Naive thymus-derived CD4-positive, alpha-beta T cell (primary cell): ENCODE data around the gene IL1RL1. TPM values are rescaled to one million over a fixed set of nuclear protein-coding genes. Genes with fewer than 3 reads are reported as not detected.
A peak's percentile ranks its signal among the peaks of the same experiment; 100 is the strongest.

Source experiments
- ATAC-seq: fragments of 150-1000 bp; cut with Tn5 transposase; 2 replicates; pipeline ENCODE4 v1.10.0; 2021; ENCODE audit warnings: mild to moderate bottlenecking, moderate library complexity
- CTCF ChIA-PET: fragments of 350-600 bp; sonication (Branson Sonifier 250); formaldehyde crosslinking; loops from one replicate; lab custom pipeline; 2021; ENCODE audit warnings: antibody characterized with exemption; lab: Charles Lee
- POLR2A ChIA-PET: fragments of 350-600 bp; sonication (Branson Sonifier 250); formaldehyde crosslinking; loops from one replicate; lab custom pipeline; 2021; ENCODE audit warnings: antibody characterized with exemption, inconsistent platforms; lab: Charles Lee
- DNase-seq, 9 donors: peaks; one replicate each; pipeline versions ENCODE4 v3.0.0 to v3.0.0-alpha.2; 2020 to 2022; ENCODE audit warnings: mixed read lengths in 1 of 9
- H3K27ac ChIP-seq: one replicate; pipeline ENCODE4 v1.7.0; 2013; ENCODE audit warnings: mild to moderate bottlenecking, low read depth, low read length, moderate library complexity
- H3K27me3 ChIP-seq, 2 donors: one replicate each; pipeline ENCODE4 v1.7.0; 2013; ENCODE audit warnings: low read length in 2 of 2, mild to moderate bottlenecking in 2 of 2, moderate library complexity in 2 of 2; ENCODE audit not compliant: control insufficient read depth in 2 of 2, insufficient read depth in 2 of 2
- H3K36me3 ChIP-seq, 3 experiments: 1 replicate in 2 of 3; 2 replicates in 1 of 3; pipeline ENCODE4 v1.7.0; 2013; ENCODE audit warnings: low read length in 3 of 3, mild to moderate bottlenecking in 3 of 3, moderate library complexity in 1 of 3; ENCODE audit not compliant: insufficient read depth in 3 of 3, control insufficient read depth in 2 of 3
- H3K4me1 ChIP-seq, 2 donors: one replicate each; pipeline ENCODE4 v1.7.0; 2013; ENCODE audit warnings: low read length in 2 of 2, mild to moderate bottlenecking in 2 of 2, moderate library complexity in 1 of 2; ENCODE audit not compliant: control insufficient read depth in 2 of 2, insufficient read depth in 2 of 2
- H3K4me3 ChIP-seq: 2 replicates; pipeline ENCODE4 v1.7.0; 2013; ENCODE audit warnings: mild to moderate bottlenecking, low read length
- H3K9me3 ChIP-seq, 3 experiments: 1 replicate in 2 of 3; 2 replicates in 1 of 3; pipeline ENCODE4 v1.7.0; 2013; ENCODE audit warnings: low read length in 3 of 3; ENCODE audit not compliant: control insufficient read depth in 2 of 3
- H3K27ac Mint-ChIP-seq, 9 donors: one replicate each; pipeline ENCODE4 v1.8.0; 2020 to 2022; ENCODE audit warnings: mixed read lengths in 9 of 9, mild to moderate bottlenecking in 8 of 9, moderate library complexity in 5 of 9, inconsistent platforms in 2 of 9
- H3K27me3 Mint-ChIP-seq, 5 donors: one replicate each; pipeline ENCODE4 v1.8.0; 2021 to 2022; ENCODE audit warnings: mixed read lengths in 5 of 5, mild to moderate bottlenecking in 1 of 5
- H3K36me3 Mint-ChIP-seq, 5 donors: one replicate each; pipeline ENCODE4 v1.8.0; 2020 to 2022; ENCODE audit warnings: mixed read lengths in 5 of 5, mild to moderate bottlenecking in 3 of 5, inconsistent platforms in 1 of 5
- H3K4me1 Mint-ChIP-seq, 7 donors: one replicate each; pipeline ENCODE4 v1.8.0; 2020 to 2022; ENCODE audit warnings: mixed read lengths in 7 of 7, mild to moderate bottlenecking in 3 of 7, inconsistent platforms in 1 of 7
- H3K4me3 Mint-ChIP-seq, 10 donors: one replicate each; pipeline ENCODE4 v1.8.0; 2020 to 2022; ENCODE audit warnings: mild to moderate bottlenecking in 10 of 10, mixed read lengths in 10 of 10, moderate library complexity in 6 of 10, inconsistent platforms in 2 of 10
- H3K9me3 Mint-ChIP-seq, 11 donors: one replicate each; pipeline ENCODE4 v1.8.0; 2020 to 2022; ENCODE audit warnings: mixed read lengths in 11 of 11, mild to moderate bottlenecking in 4 of 11, inconsistent platforms in 1 of 11, moderate library complexity in 1 of 11
- intact Hi-C, 2 donors: fragments of 100-400 bp; cut with micrococcal nuclease; formaldehyde crosslinking; loops; one replicate each; pipeline ENCODE4 v1.15.1; 2023
- polyA plus RNA-seq, 2 donors: library from polyadenylated mRNA; unstranded; fragments of 300-500 nt; fragmentation: Illumina TruSeq; gene quantifications; one replicate each; pipeline ENCODE4 v1.2.3, GENCODE V29; 2021
- total RNA-seq, 6 experiments: library from RNA in 5 of 6; stranded (reverse) in 5 of 6; gene quantifications; 1 replicate in 5 of 6; 2 replicates in 1 of 6; pipeline ENCODE4 v1.2.3 and lab custom pipeline; 2021 to 2026

Gene IL1RL1
- total and polyA plus RNA-seq, 7 experiments from 2014 or later, result 0.48 to 7.9 (median 4.9) TPM; not detected in 4

DNA sequence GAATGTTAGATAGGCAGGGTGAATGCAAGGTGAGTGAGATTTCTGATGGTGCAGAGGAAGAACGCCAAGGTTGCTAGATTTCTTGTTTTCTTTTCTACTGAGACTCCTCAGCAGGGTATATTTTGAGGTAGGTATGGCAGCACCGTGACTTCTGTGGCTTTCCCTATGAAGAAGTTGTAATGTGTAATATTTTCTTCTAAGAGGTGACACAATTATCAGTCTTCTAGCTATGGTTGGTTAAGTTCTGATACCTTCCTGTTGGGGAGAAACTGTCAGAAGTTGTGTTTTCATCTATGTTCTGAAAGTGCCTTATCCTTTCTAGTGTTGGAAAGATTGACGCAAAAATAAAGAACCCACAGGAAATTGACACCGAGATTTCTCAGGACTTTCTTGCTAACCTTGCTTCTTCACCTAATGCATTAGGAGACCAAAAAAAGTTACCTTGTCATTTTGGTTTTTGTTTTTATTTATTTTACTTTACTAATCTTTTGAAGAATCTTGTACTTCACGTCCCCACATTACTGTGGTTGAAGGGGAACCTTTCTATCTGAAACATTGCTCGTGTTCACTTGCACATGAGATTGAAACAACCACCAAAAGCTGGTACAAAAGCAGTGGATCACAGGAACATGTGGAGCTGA lies 56.1 kb downstream of the IL1RL1 start:
- Histone ChIP-seq H3K27me3 (no peaks in the 10 kb centered on the region), H3K27ac (peak overlapping the region; percentile 56), H3K9me3 (peaks cover 0 to 12% (median 5%) of the 10 kb centered on the region in 3 experiments), H3K4me1 (peaks cover 25 to 40% of the 10 kb centered on the region in 2 donors), H3K4me3 (peak overlapping the region; percentile 39), H3K36me3 (no peaks in the 10 kb centered on the region)
- intact Hi-C loops, result loop anchor here (1.0 to 2.0 kb wide), 6 partner anchors 11 to 285 kb away; no protein-coding TSS in a partner anchor
- H3K36me3 Mint-ChIP-seq, result peaks cover 15 to 92% (median 31%) of the 10 kb centered on the region in 5 donors
- H3K9me3 Mint-ChIP-seq, result peaks cover 0 to 26% (median 14%) of the 10 kb centered on the region in 11 donors
- peak in 7 of 9 donors; percentile 48 to 85 (median 76) for DNase-seq
- CTCF ChIA-PET, result interaction anchor here (0.6 to 1.4 kb wide), 3 partner anchors 10 to 614 kb away, joined by 3 to 7 read pairs (median 4); no protein-coding TSS in a partner anchor
- H3K4me1 Mint-ChIP-seq, result peaks cover 33 to 70% (median 51%) of the 10 kb centered on the region in 7 donors
- POLR2A ChIA-PET, result interaction anchor here (0.6 to 1.9 kb wide), 3 partner anchors 9 to 45 kb away, joined by 3 to 8 read pairs (median 3); no protein-coding TSS in a partner anchor
- peak overlapping the region; percentile 77 to 95 (median 88) for H3K27ac Mint-ChIP-seq
- H3K4me3 Mint-ChIP-seq, result peak overlapping the region; percentile 53 to 79 (median 72)
- peak; percentile 89 for ATAC-seq
- no peaks in the 10 kb centered on the region for H3K27me3 Mint-ChIP-seq

DNA sequence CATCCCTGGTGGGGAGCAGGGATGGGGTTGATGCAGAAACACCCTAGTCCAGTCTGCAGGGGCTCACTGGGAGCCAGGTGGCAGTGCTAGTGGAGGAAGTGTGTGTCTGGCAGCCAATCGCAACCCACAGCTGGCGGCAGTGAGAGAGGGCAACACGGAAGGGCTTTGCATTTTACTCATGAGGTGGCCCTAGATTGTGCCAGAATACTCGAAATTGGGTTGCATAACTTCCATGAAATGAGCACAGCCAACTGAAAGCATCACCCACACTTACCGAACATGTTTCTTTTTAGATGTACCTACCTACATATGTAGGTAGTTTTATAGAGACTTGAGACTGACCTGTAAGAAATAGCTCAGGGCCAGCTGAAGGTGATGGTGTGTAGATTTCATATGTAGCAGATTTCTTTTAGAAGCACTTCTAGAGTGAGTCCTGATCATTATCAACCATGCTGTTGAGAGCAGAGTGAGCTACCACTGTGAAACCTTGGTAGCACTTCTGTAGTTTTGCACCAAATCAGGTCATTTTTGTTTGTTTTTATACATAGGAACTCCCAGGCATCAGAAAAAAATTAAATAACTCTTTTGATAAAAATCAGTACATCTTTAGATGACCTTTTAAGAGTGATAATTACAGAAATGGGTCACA lies 57.2 kb downstream of the IL1RL1 start:
- H3K27me3 ChIP-seq, result no peaks in the 10 kb centered on the region
- H3K27ac Mint-ChIP-seq, result peak overlapping the region in 8 of 9 donors; percentile 8 to 95 (median 87)
- DNase-seq (no peak), ATAC-seq (no peak)
- H3K4me1 Mint-ChIP-seq, result peaks cover 33 to 65% (median 51%) of the 10 kb centered on the region in 7 donors
- H3K9me3 Mint-ChIP-seq, result peaks cover 0 to 33% (median 14%) of the 10 kb centered on the region in 11 donors
- CTCF ChIA-PET, result interaction anchor here (1.4 kb wide), 1 partner anchor 11 kb away, joined by 4 read pairs; no protein-coding TSS in a partner anchor
- peaks cover 0 to 12% (median 5%) of the 10 kb centered on the region in 3 experiments for H3K9me3 ChIP-seq
- no peaks in the 10 kb centered on the region for H3K27me3 Mint-ChIP-seq
- no peaks in the 10 kb centered on the region for H3K36me3 ChIP-seq
- peaks cover 9 to 90% (median 24%) of the 10 kb centered on the region in 5 donors for H3K36me3 Mint-ChIP-seq
- intact Hi-C loops, result no loop called here
- POLR2A ChIA-PET, result interaction anchor here (0.8 to 1.9 kb wide), 2 partner anchors 10 kb away, joined by 3 to 8 read pairs; no protein-coding TSS in a partner anchor
- H3K27ac ChIP-seq, result no peak overlapping the region
- peaks cover 25 to 40% of the 10 kb centered on the region in 2 donors for H3K4me1 ChIP-seq
- peak overlapping the region in 7 of 10 donors; percentile 57 to 79 (median 75) for H3K4me3 Mint-ChIP-seq
- H3K4me3 ChIP-seq, result peak overlapping the region; percentile 4

DNA sequence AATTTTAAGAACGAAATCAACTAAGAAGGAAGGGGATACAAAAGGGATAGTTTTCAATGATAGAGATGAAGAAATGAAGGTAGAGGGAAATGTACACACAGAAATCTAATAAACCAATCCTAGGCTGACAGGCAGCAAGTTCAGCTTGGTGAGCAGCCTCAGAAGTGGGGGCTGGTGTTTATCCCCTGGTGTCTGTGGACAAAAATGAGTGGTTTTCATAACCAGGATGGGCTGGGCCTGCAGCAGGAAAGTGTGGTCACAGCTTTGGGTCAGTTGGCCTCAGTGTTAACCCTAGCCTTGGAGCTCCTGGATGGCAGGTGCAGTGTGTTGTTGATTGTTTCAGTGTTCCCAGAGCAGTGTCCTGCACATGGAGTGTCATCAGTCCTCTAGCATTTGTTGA lies 58.5 kb downstream of the IL1RL1 start:
- Histone ChIP-seq H3K27ac (no peak overlapping the region), H3K4me1 (peaks cover 25 to 40% of the 10 kb centered on the region in 2 donors), H3K36me3 (no peaks in the 10 kb centered on the region), H3K4me3 (no peak overlapping the region), H3K27me3 (no peaks in the 10 kb centered on the region), H3K9me3 (peaks cover 0 to 12% (median 5%) of the 10 kb centered on the region in 3 experiments)
- peaks cover 9 to 89% (median 18%) of the 10 kb centered on the region in 5 donors for H3K36me3 Mint-ChIP-seq
- ATAC-seq (no peak), DNase-seq (no peak)
- intact Hi-C loops, result no loop called here
- POLR2A ChIA-PET, result interaction anchor here (0.6 kb wide), 1 partner anchor 73 kb away, joined by 3 read pairs; no protein-coding TSS in a partner anchor
- peak overlapping the region in 3 of 9 donors; percentile 10 to 66 (median 18) for H3K27ac Mint-ChIP-seq
- H3K4me1 Mint-ChIP-seq, result peaks cover 33 to 61% (median 47%) of the 10 kb centered on the region in 7 donors
- no peak overlapping the region for H3K4me3 Mint-ChIP-seq
- no peaks in the 10 kb centered on the region for H3K27me3 Mint-ChIP-seq
- H3K9me3 Mint-ChIP-seq, result peaks cover 0 to 31% (median 12%) of the 10 kb centered on the region in 11 donors
- CTCF ChIA-PET, result no interaction called here

DNA sequence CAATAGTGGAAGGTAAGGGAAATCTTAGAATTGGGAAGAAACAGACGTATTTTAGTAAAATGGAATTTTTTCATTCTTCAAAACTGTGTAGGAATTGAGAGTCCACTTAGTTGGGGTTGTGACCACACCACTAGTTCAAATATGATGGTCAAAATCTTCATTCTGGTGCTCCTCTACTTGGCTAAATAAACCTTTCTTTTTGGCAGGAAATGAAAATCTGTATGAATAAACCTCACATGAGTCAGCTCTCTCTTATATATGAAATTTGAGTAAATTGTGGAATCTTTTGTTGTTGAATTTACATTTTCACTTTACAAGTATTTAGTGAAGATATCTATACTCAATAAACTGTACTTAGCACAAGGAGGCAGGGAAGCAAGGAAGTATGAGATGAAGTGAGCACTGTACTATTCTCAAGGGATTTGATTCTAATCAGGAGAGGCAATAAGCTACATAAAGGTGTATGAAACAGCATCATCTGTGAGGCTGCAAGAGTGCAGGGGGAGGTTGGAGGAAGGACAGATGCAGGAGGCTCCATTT lies 64.8 kb downstream of the IL1RL1 start:
- Histone ChIP-seq H3K36me3 (no peaks in the 10 kb centered on the region), H3K4me3 (no peak overlapping the region), H3K27ac (no peak overlapping the region), H3K9me3 (no peaks in the 10 kb centered on the region), H3K27me3 (no peaks in the 10 kb centered on the region), H3K4me1 (no peaks in the 10 kb centered on the region)
- intact Hi-C loops, result no loop called here
- H3K4me1 Mint-ChIP-seq, result peaks cover 0 to 21% (median 4%) of the 10 kb centered on the region in 7 donors
- ATAC-seq (no peak), DNase-seq (no peak)
- no peak overlapping the region for H3K4me3 Mint-ChIP-seq
- H3K9me3 Mint-ChIP-seq, result peaks cover 0 to 38% (median 10%) of the 10 kb centered on the region in 11 donors
- ChIA-PET POLR2A (no interaction called here), CTCF (interaction anchor here (1.1 kb wide), 1 partner anchor 62 kb away, joined by 3 read pairs; no protein-coding TSS in a partner anchor)
- H3K36me3 Mint-ChIP-seq, result peaks cover 3 to 86% (median 26%) of the 10 kb centered on the region in 5 donors
- no peaks in the 10 kb centered on the region for H3K27me3 Mint-ChIP-seq
- peak overlapping the region in 1 of 9 donors; percentile 63 for H3K27ac Mint-ChIP-seq

DNA sequence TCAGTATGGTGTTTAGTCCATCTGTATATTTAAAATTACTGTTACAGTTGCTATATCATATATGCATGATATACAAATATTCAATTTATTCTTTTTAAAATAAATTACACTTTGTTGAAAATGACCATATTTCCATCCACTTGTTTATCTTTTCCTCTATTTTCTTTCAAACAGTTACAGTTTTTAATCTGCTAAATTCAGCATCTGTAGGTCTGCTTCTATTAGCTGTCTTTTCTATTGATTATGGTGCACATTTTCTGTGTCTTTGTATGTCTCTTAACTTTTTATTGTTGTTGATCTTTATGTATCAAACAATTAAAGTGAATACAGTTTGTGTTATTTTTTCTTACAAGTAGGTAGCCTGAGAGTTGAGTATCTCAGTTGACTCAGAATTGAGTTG lies 72.4 kb downstream of the IL1RL1 start:
- Histone ChIP-seq H3K27ac (no peak overlapping the region), H3K4me3 (no peak overlapping the region), H3K4me1 (no peaks in the 10 kb centered on the region), H3K9me3 (peaks cover 0 to 6% (median 4%) of the 10 kb centered on the region in 3 experiments), H3K36me3 (no peaks in the 10 kb centered on the region), H3K27me3 (no peaks in the 10 kb centered on the region)
- ChIA-PET CTCF (no interaction called here), POLR2A (no interaction called here)
- Mint-ChIP-seq H3K27ac (no peak overlapping the region), H3K4me3 (no peak overlapping the region), H3K4me1 (peaks cover 0 to 10% (median 0%) of the 10 kb centered on the region in 7 donors), H3K9me3 (peaks cover 6 to 31% (median 21%) of the 10 kb centered on the region in 11 donors), H3K36me3 (peaks cover 16 to 89% (median 42%) of the 10 kb centered on the region in 5 donors), H3K27me3 (no peaks in the 10 kb centered on the region)
- no peak for ATAC-seq
- intact Hi-C loops, result no loop called here
- no peak for DNase-seq

DNA sequence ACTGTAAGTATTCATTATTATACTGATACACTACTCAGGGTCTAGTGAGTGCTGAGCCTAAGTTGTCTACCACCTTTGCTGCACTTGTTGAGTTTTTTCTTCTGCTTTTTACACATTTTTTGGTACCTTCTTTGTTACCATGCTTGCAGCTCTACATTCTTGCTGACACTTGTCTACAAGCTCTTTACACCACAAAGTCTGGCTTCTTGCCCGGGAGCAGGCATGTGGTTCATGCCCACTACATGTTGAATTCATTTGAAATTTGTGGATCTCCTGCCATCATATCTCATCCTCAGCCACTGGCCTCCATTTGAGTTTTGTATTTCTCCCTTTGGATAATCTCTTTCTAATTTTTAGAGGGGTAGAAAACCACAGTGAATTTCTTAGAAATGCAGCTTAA lies 74.2 kb downstream of the IL1RL1 start:
- Mint-ChIP-seq H3K27me3 (no peaks in the 10 kb centered on the region), H3K9me3 (peaks cover 6 to 31% (median 21%) of the 10 kb centered on the region in 11 donors), H3K4me3 (no peak overlapping the region), H3K36me3 (peaks cover 16 to 86% (median 48%) of the 10 kb centered on the region in 5 donors), H3K27ac (no peak overlapping the region), H3K4me1 (peaks cover 0 to 10% (median 0%) of the 10 kb centered on the region in 7 donors)
- ChIA-PET CTCF (no interaction called here), POLR2A (no interaction called here)
- ATAC-seq, result no peak
- no peak for DNase-seq
- intact Hi-C loops, result no loop called here
- Histone ChIP-seq H3K4me1 (no peaks in the 10 kb centered on the region), H3K4me3 (no peak overlapping the region), H3K27ac (no peak overlapping the region), H3K36me3 (no peaks in the 10 kb centered on the region), H3K27me3 (no peaks in the 10 kb centered on the region), H3K9me3 (peaks cover 0 to 6% (median 4%) of the 10 kb centered on the region in 3 experiments)
